Measurements from ENCODE around the gene CCDC154.

DNA sequence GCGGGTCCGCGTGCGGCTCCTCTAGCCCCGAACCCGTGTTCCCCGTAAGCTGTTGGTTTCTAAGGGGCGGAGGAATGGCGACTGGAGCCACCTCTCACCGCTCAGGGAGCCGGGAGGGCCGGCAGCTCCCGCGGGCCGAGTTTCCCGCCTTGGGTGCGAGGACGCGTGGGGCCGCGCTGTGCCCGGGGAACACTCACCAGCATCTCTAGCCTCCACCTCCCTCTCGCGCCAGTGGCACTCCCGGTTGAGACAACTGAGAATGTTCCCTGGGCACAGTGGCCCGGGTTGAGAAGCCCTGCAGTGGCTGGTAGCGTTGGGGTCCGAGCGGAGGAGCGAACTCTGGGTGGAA, 49.4 kb upstream of the CCDC154 start:
- no peak for TF ChIP-seq CTCF (IDR thresholded peaks at IDR 0.05; ENCODE audit: insufficient read depth, low read length, poor library complexity, severe bottlenecking)
- no peak for TF ChIP-seq EZH2phosphoT487 (conservative IDR thresholded peaks at IDR 0.05; ENCODE audit: low read length)
